ENCODE measurements around the gene PYDC1. TPM values are rescaled to one million over a fixed set of nuclear protein-coding genes. Genes with fewer than 3 reads are reported as not detected.
A peak's percentile ranks its signal among the peaks of the same experiment; 100 is the strongest.

The PYDC1 gene
- total and polyA plus RNA-seq, 2 donors (not counting 1 experiment from before 2014, with no cell fraction given): not detected

DNA sequence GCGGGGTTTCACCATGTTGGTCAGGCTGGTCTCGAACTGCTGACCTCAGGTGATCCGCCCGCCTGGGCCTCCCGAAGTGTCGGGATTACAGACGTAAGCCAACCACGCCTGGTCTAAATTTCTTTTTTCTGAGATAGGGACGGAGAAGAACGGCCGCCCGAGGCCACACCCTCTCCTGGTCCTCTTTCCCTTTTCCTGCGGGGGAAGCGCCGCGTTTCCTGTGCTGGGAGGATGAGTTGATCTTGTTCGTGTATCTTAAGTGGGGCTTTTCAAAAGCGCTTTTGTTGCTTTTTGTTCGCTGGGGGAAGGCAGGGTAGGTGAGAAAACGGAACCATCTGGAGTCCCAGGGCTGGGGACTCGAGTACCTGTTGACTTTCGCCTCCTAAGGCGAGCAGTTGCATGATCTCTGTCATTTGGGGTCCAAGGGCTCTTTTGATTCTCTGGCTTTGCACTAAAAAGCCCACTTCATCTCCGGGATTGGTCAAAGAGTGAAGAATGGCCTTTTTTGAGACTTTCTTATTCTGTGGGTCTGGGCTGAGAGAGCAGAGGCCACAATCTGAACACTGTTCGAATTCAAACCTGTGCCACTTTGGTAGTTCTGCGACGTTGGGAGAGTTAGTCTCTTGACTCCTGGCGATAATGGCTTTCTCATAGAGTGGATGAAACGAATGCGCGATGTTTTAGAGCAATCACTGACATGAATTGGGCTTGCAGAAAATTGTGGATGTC, 35.7 kb downstream of the PYDC1 start:
- TF ChIP-seq CTCF (conservative IDR thresholded peaks at IDR 0.05 in 1 of 2, IDR thresholded peaks at IDR 0.05 in 1 of 2; ENCODE audit: low read depth in 1 of 2, low read length in 2 of 2) (no peak), EZH2 (IDR thresholded peaks at IDR 0.05; ENCODE audit: low read length, missing control alignments) (no peak)
- Histone ChIP-seq H3K36me3 (ENCODE audit: control insufficient read depth, insufficient read depth, low read length) (peaks cover 25% of the 10 kb centered on the region), H3K4me3 (replicated peaks in 1 of 4; ENCODE audit: control extremely low read depth in 1 of 4, insufficient read depth in 1 of 4, low read depth in 3 of 4, low read length in 4 of 4) (peak overlapping the region; percentile 75 to 99 (median 95)), H3K27me3 (ENCODE audit: control insufficient read depth, insufficient read depth, low read length) (no peaks in the 10 kb centered on the region), H4K20me1 (ENCODE audit: control insufficient read depth, extremely low read depth, insufficient read depth, low read length) (peaks cover 6% of the 10 kb centered on the region), H3K79me2 (ENCODE audit: control insufficient read depth, insufficient read depth, low read length) (peaks cover 61% of the 10 kb centered on the region), H3K4me1 (ENCODE audit: control insufficient read depth, extremely low read depth, insufficient read depth, low read length) (peaks cover 10% of the 10 kb centered on the region), H3K27ac (ENCODE audit: insufficient read depth, low read length) (peak overlapping the region; percentile 99), H3K4me2 (ENCODE audit: extremely low read depth, insufficient read depth, low read length) (peak overlapping the region; percentile 87), H3K9me3 (ENCODE audit: control insufficient read depth, insufficient read depth, low read depth, low read length) (no peaks in the 10 kb centered on the region), H2AFZ (ENCODE audit: low read length) (no peak overlapping the region), H3K9ac (ENCODE audit: insufficient read depth, low read length) (peak overlapping the region; percentile 98)
- peak; percentile 29 to 37 for DNase-seq (ENCODE audit: low read depth in 2 of 2)

GRCh38 chr16:31179747-31180459, 37.0 kb downstream of the PYDC1 start, which contains the start of gene FUS:
TSS of gene FUS (plus strand) at chr16:31180139. CDS start at chr16:31180215, 76 bp downstream.
- H3K27me3 ChIP-seq (ENCODE audit: control insufficient read depth, insufficient read depth, low read length): no peaks in the 10 kb centered on the region
- peaks cover 48% of the 10 kb centered on the region for H3K79me2 ChIP-seq (ENCODE audit: control insufficient read depth, insufficient read depth, low read length)
- H4K20me1 ChIP-seq (ENCODE audit: control insufficient read depth, extremely low read depth, insufficient read depth, low read length): peaks cover 6% of the 10 kb centered on the region
- H3K9ac ChIP-seq (ENCODE audit: insufficient read depth, low read length): peak within 1 kb of the TSS; percentile 98
- H3K9me3 ChIP-seq (ENCODE audit: control insufficient read depth, insufficient read depth, low read depth, low read length): no peaks in the 10 kb centered on the region
- peak; percentile 72 to 91 for DNase-seq (ENCODE audit: low read depth in 2 of 2)
- H3K4me3 ChIP-seq (replicated peaks in 1 of 4; ENCODE audit: control extremely low read depth in 1 of 4, insufficient read depth in 1 of 4, low read depth in 3 of 4, low read length in 4 of 4): peak within 1 kb of the TSS; percentile 75 to 99 (median 95)
- peaks cover 13% of the 10 kb centered on the region for H3K36me3 ChIP-seq (ENCODE audit: control insufficient read depth, insufficient read depth, low read length)
- H2AFZ ChIP-seq (ENCODE audit: low read length): peak within 1 kb of the TSS; percentile 99
- H3K4me1 ChIP-seq (ENCODE audit: control insufficient read depth, extremely low read depth, insufficient read depth, low read length): peaks cover 7% of the 10 kb centered on the region
- no peak for TF ChIP-seq CTCF (conservative IDR thresholded peaks at IDR 0.05 in 1 of 2, IDR thresholded peaks at IDR 0.05 in 1 of 2; ENCODE audit: low read depth in 1 of 2, low read length in 2 of 2)
- TF ChIP-seq EZH2 (IDR thresholded peaks at IDR 0.05; ENCODE audit: low read length, missing control alignments): no peak
- peak within 1 kb of the TSS; percentile 92 for H3K4me2 ChIP-seq (ENCODE audit: extremely low read depth, insufficient read depth, low read length)
- H3K27ac ChIP-seq (ENCODE audit: insufficient read depth, low read length): peak within 1 kb of the TSS; percentile 99

DNA sequence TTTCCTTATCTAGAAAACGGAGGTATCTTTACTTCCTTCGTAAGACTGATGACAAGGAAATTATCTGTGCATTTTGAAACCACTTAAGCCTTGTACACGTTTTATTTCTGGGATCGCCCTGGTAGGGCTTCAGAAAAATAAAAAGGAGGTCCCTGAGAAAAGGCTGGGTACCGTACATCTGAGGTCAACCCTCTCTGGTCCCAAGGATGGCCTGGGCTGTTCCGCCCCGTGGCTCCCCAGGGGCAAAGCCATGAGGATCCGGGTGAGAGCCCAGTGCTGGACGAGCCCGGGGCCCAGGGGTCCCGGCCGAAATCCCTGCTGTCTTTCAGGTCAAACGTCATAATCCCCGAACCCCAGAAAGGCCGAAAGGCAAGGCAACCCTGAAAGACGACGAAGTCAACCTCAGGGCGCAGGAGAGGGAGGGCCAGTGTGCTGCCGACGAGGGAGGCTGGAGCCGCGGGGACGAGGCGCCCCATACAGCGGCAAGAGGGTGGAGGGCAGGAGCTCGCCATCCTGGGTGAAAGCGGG, 37.7 kb downstream of the PYDC1 start:
- Histone ChIP-seq H3K27me3 (ENCODE audit: control insufficient read depth, insufficient read depth, low read length) (no peaks in the 10 kb centered on the region), H3K36me3 (ENCODE audit: control insufficient read depth, insufficient read depth, low read length) (peaks cover 10% of the 10 kb centered on the region), H4K20me1 (ENCODE audit: control insufficient read depth, extremely low read depth, insufficient read depth, low read length) (peaks cover 6% of the 10 kb centered on the region), H3K27ac (ENCODE audit: insufficient read depth, low read length) (peak overlapping the region; percentile 99), H3K9ac (ENCODE audit: insufficient read depth, low read length) (peak overlapping the region; percentile 98), H3K4me3 (replicated peaks in 1 of 4; ENCODE audit: control extremely low read depth in 1 of 4, insufficient read depth in 1 of 4, low read depth in 3 of 4, low read length in 4 of 4) (peak overlapping the region; percentile 74 to 99 (median 84)), H2AFZ (ENCODE audit: low read length) (peak overlapping the region; percentile 87), H3K79me2 (ENCODE audit: control insufficient read depth, insufficient read depth, low read length) (peaks cover 42% of the 10 kb centered on the region), H3K4me1 (ENCODE audit: control insufficient read depth, extremely low read depth, insufficient read depth, low read length) (peaks cover 7% of the 10 kb centered on the region), H3K9me3 (ENCODE audit: control insufficient read depth, insufficient read depth, low read depth, low read length) (no peaks in the 10 kb centered on the region), H3K4me2 (ENCODE audit: extremely low read depth, insufficient read depth, low read length) (peak overlapping the region; percentile 92)
- DNase-seq (ENCODE audit: low read depth in 2 of 2): no peak
- no peak for TF ChIP-seq CTCF (conservative IDR thresholded peaks at IDR 0.05 in 1 of 2, IDR thresholded peaks at IDR 0.05 in 1 of 2; ENCODE audit: low read depth in 1 of 2, low read length in 2 of 2)
- TF ChIP-seq EZH2 (IDR thresholded peaks at IDR 0.05; ENCODE audit: low read length, missing control alignments): no peak
